MM.1S (cell line): ENCODE measurements around the gene IGDCC3.

ENCODE experiments used
- DNase-seq: peaks from one replicate; pipeline ENCODE4 v3.0.0-alpha.2; 2015
- H2AFZ ChIP-seq: fragments of 300-600 bp; sonication (generic); 2 replicates; pipeline ENCODE4 v1.6.0; 2016; ENCODE audit warnings: antibody characterized with exemption, low read length
- H3F3A ChIP-seq: fragments of 300-600 bp; sonication (generic); 2 replicates; pipeline ENCODE4 v1.6.1; 2016; ENCODE audit warnings: mild to moderate bottlenecking, antibody characterized with exemption, low read length, moderate library complexity, mixed read lengths; ENCODE audit not compliant: insufficient read depth
- H3K27ac ChIP-seq: fragments of 300-600 bp; sonication (generic); 2 replicates; pipeline ENCODE4 v1.5.1; 2016; ENCODE audit warnings: mild to moderate bottlenecking, low read length
- H3K27me3 ChIP-seq: fragments of 300-600 bp; sonication (generic); replicated peaks from 2 replicates; pipeline ENCODE4 v1.6.0; 2016; ENCODE audit warnings: low read length; ENCODE audit not compliant: insufficient read depth
- H3K36me3 ChIP-seq: fragments of 300-600 bp; sonication (generic); replicated peaks from 2 replicates; pipeline ENCODE4 v1.6.1; 2016; ENCODE audit warnings: mild to moderate bottlenecking, low read length, mixed read lengths; ENCODE audit not compliant: insufficient read depth
- H3K4me1 ChIP-seq: fragments of 300-600 bp; sonication (generic); 2 replicates; pipeline ENCODE4 v1.6.1; 2016; ENCODE audit warnings: low read length, mixed read lengths
- H3K4me2 ChIP-seq: fragments of 300-600 bp; sonication (generic); 2 replicates; pipeline ENCODE4 v1.6.0; 2016; ENCODE audit warnings: low read depth, low read length
- H3K4me3 ChIP-seq: fragments of 300-600 bp; sonication (generic); 2 replicates; pipeline ENCODE4 v1.5.1; 2016; ENCODE audit warnings: low read length, mixed read lengths
- H3K79me2 ChIP-seq: fragments of 300-600 bp; sonication (generic); 2 replicates; pipeline ENCODE4 v1.6.1; 2016; ENCODE audit warnings: mixed run types, low read length, mixed read lengths
- H3K9ac ChIP-seq: fragments of 300-600 bp; sonication (generic); 2 replicates; pipeline ENCODE4 v1.6.1; 2016; ENCODE audit warnings: low read length, mixed read lengths
- H3K9me2 ChIP-seq: fragments of 300-600 bp; sonication (generic); replicated peaks from 2 replicates; pipeline ENCODE4 v1.6.1; 2016; ENCODE audit warnings: mild to moderate bottlenecking, low read length, mixed read lengths; ENCODE audit not compliant: insufficient read depth
- H3K9me3 ChIP-seq: fragments of 300-600 bp; sonication (generic); replicated peaks from 2 replicates; pipeline ENCODE4 v1.6.1; 2016; ENCODE audit warnings: mild to moderate bottlenecking, low read length, mixed read lengths; ENCODE audit not compliant: insufficient read depth
- H4K20me1 ChIP-seq: fragments of 300-600 bp; sonication (generic); 2 replicates; pipeline ENCODE4 v1.6.1; 2016; ENCODE audit warnings: mild to moderate bottlenecking, low read length, moderate library complexity, mixed read lengths; ENCODE audit not compliant: insufficient read depth
- CTCF ChIP-seq: fragments of 300-600 bp; sonication (generic); IDR thresholded peaks from 2 replicates; pipeline ENCODE4 v1.5.1; 2016; ENCODE audit warnings: antibody characterized with exemption, low read length, mixed read lengths
- EZH2 ChIP-seq: fragments of 300-600 bp; sonication (generic); optimal IDR thresholded peaks from 2 replicates; pipeline ENCODE3; 2017; ENCODE audit warnings: low read depth, mild to moderate bottlenecking, antibody characterized with exemption, low read length, mixed read lengths
- EZH2phosphoT487 ChIP-seq: fragments of 300-600 bp; sonication (generic); IDR thresholded peaks from 2 replicates; pipeline ENCODE4 v1.6.1; 2018; ENCODE audit warnings: antibody characterized with exemption, low read length

The IGDCC3 gene

GRCh38 chr15:65285291-65286068 lies 92.3 kb downstream of the IGDCC3 start:
- no peaks in the 10 kb centered on the region for H3K27me3 ChIP-seq
- no peaks in the 10 kb centered on the region for H4K20me1 ChIP-seq
- 0 out of 2 replicates have a peak, but pooled peaks cover 3% of the 10 kb centered on the region for H3F3A ChIP-seq
- no peak for TF ChIP-seq EZH2phosphoT487
- no peak for TF ChIP-seq CTCF
- no peak for TF ChIP-seq EZH2
- H3K79me2 ChIP-seq, result peaks cover 12% of the 10 kb centered on the region
- H3K9ac ChIP-seq, result peak overlapping the region; percentile 81; the same call in 1 of the 2 replicates
- no peak for DNase-seq
- H3K9me3 ChIP-seq, result no peaks in the 10 kb centered on the region
- peak overlapping the region; percentile 98 for H2AFZ ChIP-seq
- no peaks in the 10 kb centered on the region for H3K36me3 ChIP-seq
- H3K4me2 ChIP-seq, result peak overlapping the region; percentile 96
- peak overlapping the region; percentile 82 for H3K4me3 ChIP-seq
- H3K4me1 ChIP-seq, result peaks cover 11% of the 10 kb centered on the region
- no peaks in the 10 kb centered on the region for H3K9me2 ChIP-seq
- H3K27ac ChIP-seq, result peak overlapping the region; percentile 57; the same call in 1 of the 2 replicates

- Histone ChIP-seq H3K4me2 (no peak overlapping the region), H2AFZ (no peak overlapping the region), H3F3A (no peaks in the 10 kb centered on the region), H3K4me1 (no peaks in the 10 kb centered on the region), H3K36me3 (no peaks in the 10 kb centered on the region), H3K27me3 (no peaks in the 10 kb centered on the region), H3K79me2 (0 out of 2 replicates have a peak, but pooled peaks cover 4% of the 10 kb centered on the region), H3K9ac (no peak overlapping the region), H4K20me1 (no peaks in the 10 kb centered on the region), H3K4me3 (no peak overlapping the region), H3K9me2 (no peaks in the 10 kb centered on the region), H3K27ac (no peak overlapping the region), H3K9me3 (no peaks in the 10 kb centered on the region)
- TF ChIP-seq EZH2phosphoT487, result no peak
- no peak for TF ChIP-seq EZH2
- no peak for TF ChIP-seq CTCF
- DNase-seq, result no peak
Measured at GRCh38 chr15:65278480-65278879, 99.3 kb downstream of the IGDCC3 start.
